Heart right ventricle (tissue), 16 donors: ENCODE results near the gene GALNT7. TPM values are rescaled to one million over a fixed set of nuclear protein-coding genes. Genes with fewer than 3 reads are reported as not detected.

Experiments
- ATAC-seq, 8 donors: fragments of 200-7000 bp; cut with Tn5 transposase; one replicate each; pipeline ENCODE4 v1.9.1; 2020; ENCODE audit warnings: mild to moderate bottlenecking in 8 of 8, moderate library complexity in 8 of 8, moderate number of reproducible peaks in 1 of 8
- DNase-seq, 2 donors: peaks; one replicate each; pipeline ENCODE4 v3.0.0-alpha.2; 2020
- H3K27ac ChIP-seq, 10 donors: fragments of 200-600 bp; sonication (generic) in 2 of 10; one replicate each; pipeline versions ENCODE4 v1.5.0 to v1.8.0; 2020 to 2022; ENCODE audit warnings: mild to moderate bottlenecking in 3 of 10
- H3K27me3 ChIP-seq, 7 donors: fragments of 200-600 bp; one replicate each; pipeline ENCODE4 v1.8.0; 2021 to 2022; ENCODE audit warnings: mild to moderate bottlenecking in 2 of 7
- H3K36me3 ChIP-seq, 9 donors: fragments of 200-600 bp; sonication (generic) in 1 of 9; one replicate each; pipeline versions ENCODE4 v1.5.0 to v1.8.0; 2020 to 2022; ENCODE audit warnings: mild to moderate bottlenecking in 2 of 9
- H3K4me1 ChIP-seq, 9 donors: fragments of 200-600 bp; sonication (generic) in 1 of 9; one replicate each; pipeline versions ENCODE4 v1.5.0 to v1.8.0; 2020 to 2022; ENCODE audit warnings: mild to moderate bottlenecking in 4 of 9
- H3K4me3 ChIP-seq, 10 donors: fragments of 200-600 bp; sonication (generic) in 2 of 10; one replicate each; pipeline versions ENCODE4 v1.5.0 to v1.8.0; 2020 to 2022; ENCODE audit warnings: mild to moderate bottlenecking in 7 of 10, moderate library complexity in 2 of 10
- H3K9me3 ChIP-seq, 11 donors: fragments of 200-600 bp in 10 of 11; sonication (generic) in 2 of 11; one replicate each; pipeline versions ENCODE4 v1.5.0 to v1.8.0; 2013 to 2022; ENCODE audit warnings: mild to moderate bottlenecking in 2 of 11, control low read depth in 1 of 11, moderate library complexity in 1 of 11
- CTCF ChIP-seq, 9 donors: fragments of 200-600 bp; sonication (generic) in 2 of 9; IDR thresholded peaks; one replicate each; pipeline versions ENCODE4 v1.5.0 to v1.8.0; 2021 to 2022; ENCODE audit warnings: antibody characterized with exemption in 9 of 9, mild to moderate bottlenecking in 5 of 9, moderate library complexity in 1 of 9
- WGBS, 2 donors: extraction: QIAGEN DNeasy Blood & Tissue Kit; methylation state at CpG; one replicate each; pipeline ENCODE4 v1.1.7; 2013; ENCODE audit warnings: inconsistent platforms in 1 of 2; 5-methylcytosine and 5-hydroxymethylcytosine counted together
- intact Hi-C, 10 donors: fragments of 100-400 bp; cut with DNase I; formaldehyde crosslinking; loops; one replicate each; pipeline versions ENCODE4 v1.11.1 to v1.14.2; 2022
- polyA plus RNA-seq, 2 donors: library from polyadenylated mRNA; stranded (reverse); fragments of 200-250 nt; gene quantifications; one replicate each; pipeline ENCODE4 v1.2.3, GENCODE V29; 2013
- total RNA-seq, 10 donors: library from RNA; stranded (reverse); fragmentation: NEBNext Ultra II Directional in 3 of 10; extraction: Animal tissue kit (Norgen Biotek cat#: 25700) in 3 of 10; gene quantifications; one replicate each; pipeline versions ENCODE4 v1.2.1 to v1.2.4, GENCODE V29; 2021 to 2023
- donor health status: Arrhythmogenic right ventricular cardiomyopathy.
- donor health status: ischemic (EF 13 %, LVEDD 7.1; RV severe dilation, severe dysfunction).
- donor health status: healthy with polysubstance abuse.
- donor health status: DM: no; HTN: yes; CAD: no.
- donor health status: DM: no; HTN: no; CAD: no.
- donor health status: ischemic (EF 25% LVEDD 6.9; RV normal size, moderate dysfunction).
- donor health status: ischemic (EF 25% LVEDD 5.7; RV mildly dilated, moderate dysfunction).
- donor health status: healthy.
- donor health status: DM: yes; HTN: yes; CAD: no.
- donor health status: Ischemic cardiomyopathy.
- donor health status: ischemic (EF 35%, LVEDD 5.7; RV mildly dilated, moderate dysfunction).
- donor health status: nonischemic (EF 11% LVEDD 7.7; RV severe dilation, severe dysfunction).
- donor health status: DM: yes; HTN: yes; CAD: no.
- donor health status: PGD.
- donor health status: ischemic (EF 29% LVEDD 5.4; RV normal size, mild dysfunction).
- donor health status: nonischemic (EF 23%, LVEDD 6.1; RV moderate dilation, normal function).

The GALNT7 gene
- total and polyA plus RNA-seq, 12 donors, result 2.2 to 8.8 (median 5.3) TPM

GRCh38 chr4:173246719-173247118 lies 78.1 kb downstream of the GALNT7 start:
- 47 to 61% methylated on average over 3 of the region's 3 CpGs for WGBS, 2 donors
- intact Hi-C loops, result loop anchor here in 1 of 10 donors (10.0 kb wide), 1 partner anchor 72 kb away; no protein-coding TSS in a partner anchor
- no peaks in the 10 kb centered on the region for H3K9me3 ChIP-seq
- no peak overlapping the region for H3K27ac ChIP-seq
- H3K4me1 ChIP-seq, result peaks cover 0 to 3% (median 0%) of the 10 kb centered on the region in 9 donors
- TF ChIP-seq CTCF (IDR thresholded peaks at IDR 0.05), result no peak
- no peak for DNase-seq
- no peak overlapping the region for H3K4me3 ChIP-seq
- no peak for ATAC-seq
- H3K27me3 ChIP-seq, result no peaks in the 10 kb centered on the region
- peaks cover 0 to 7% (median 0%) of the 10 kb centered on the region in 9 donors for H3K36me3 ChIP-seq

GRCh38 chr4:173247321-173247720 lies 78.7 kb downstream of the GALNT7 start:
- WGBS, 2 donors, result 66 to 71% methylated on average over 5 of the region's 5 CpGs
- intact Hi-C loops, result loop anchor here in 1 of 10 donors (10.0 kb wide), 1 partner anchor 73 kb away; no protein-coding TSS in a partner anchor

GRCh38 chr4:173248690-173249089 lies 80.1 kb downstream of the GALNT7 start:
- no peak for TF ChIP-seq CTCF (IDR thresholded peaks at IDR 0.05)
- DNase-seq (no peak), ATAC-seq (no peak)
- no peak overlapping the region for H3K4me3 ChIP-seq
- intact Hi-C loops, result loop anchor here in 1 of 10 donors (10.0 kb wide), 1 partner anchor 74 kb away; no protein-coding TSS in a partner anchor
- H3K27me3 ChIP-seq, result no peaks in the 10 kb centered on the region
- peaks cover 0 to 7% (median 0%) of the 10 kb centered on the region in 9 donors for H3K36me3 ChIP-seq
- no peaks in the 10 kb centered on the region for H3K9me3 ChIP-seq
- H3K4me1 ChIP-seq, result peaks cover 0 to 10% (median 0%) of the 10 kb centered on the region in 9 donors
- H3K27ac ChIP-seq, result no peak overlapping the region

More at GRCh38 chr4:173247321-173247720, 78.7 kb downstream of the GALNT7 start:
- no peak for TF ChIP-seq CTCF (IDR thresholded peaks at IDR 0.05)
- peaks cover 0 to 8% (median 0%) of the 10 kb centered on the region in 9 donors for H3K4me1 ChIP-seq
- ATAC-seq (no peak), DNase-seq (no peak)
- H3K36me3 ChIP-seq, result peaks cover 0 to 7% (median 0%) of the 10 kb centered on the region in 9 donors
- no peaks in the 10 kb centered on the region for H3K9me3 ChIP-seq
- no peaks in the 10 kb centered on the region for H3K27me3 ChIP-seq
- no peak overlapping the region for H3K27ac ChIP-seq
- no peak overlapping the region for H3K4me3 ChIP-seq

- Histone ChIP-seq H3K27ac (no peak overlapping the region), H3K4me3 (no peak overlapping the region), H3K36me3 (peaks cover 0 to 7% (median 0%) of the 10 kb centered on the region in 9 donors), H3K27me3 (no peaks in the 10 kb centered on the region), H3K4me1 (peaks cover 0 to 10% (median 0%) of the 10 kb centered on the region in 9 donors), H3K9me3 (no peaks in the 10 kb centered on the region)
- intact Hi-C loops, result no loop called here
- TF ChIP-seq CTCF (IDR thresholded peaks at IDR 0.05), result no peak
- ATAC-seq (peak; percentile 64 to 96 (median 88)), DNase-seq (peak in 1 of 2 donors; percentile 65)
- WGBS, 2 donors, result 74 to 75% methylated on average over 6 of the region's 6 CpGs
Measured at GRCh38 chr4:173252024-173252935, 83.7 kb downstream of the GALNT7 start.
